ENCODE measurements around the gene LGI4.

- TF ChIP-seq, protein P1, sequence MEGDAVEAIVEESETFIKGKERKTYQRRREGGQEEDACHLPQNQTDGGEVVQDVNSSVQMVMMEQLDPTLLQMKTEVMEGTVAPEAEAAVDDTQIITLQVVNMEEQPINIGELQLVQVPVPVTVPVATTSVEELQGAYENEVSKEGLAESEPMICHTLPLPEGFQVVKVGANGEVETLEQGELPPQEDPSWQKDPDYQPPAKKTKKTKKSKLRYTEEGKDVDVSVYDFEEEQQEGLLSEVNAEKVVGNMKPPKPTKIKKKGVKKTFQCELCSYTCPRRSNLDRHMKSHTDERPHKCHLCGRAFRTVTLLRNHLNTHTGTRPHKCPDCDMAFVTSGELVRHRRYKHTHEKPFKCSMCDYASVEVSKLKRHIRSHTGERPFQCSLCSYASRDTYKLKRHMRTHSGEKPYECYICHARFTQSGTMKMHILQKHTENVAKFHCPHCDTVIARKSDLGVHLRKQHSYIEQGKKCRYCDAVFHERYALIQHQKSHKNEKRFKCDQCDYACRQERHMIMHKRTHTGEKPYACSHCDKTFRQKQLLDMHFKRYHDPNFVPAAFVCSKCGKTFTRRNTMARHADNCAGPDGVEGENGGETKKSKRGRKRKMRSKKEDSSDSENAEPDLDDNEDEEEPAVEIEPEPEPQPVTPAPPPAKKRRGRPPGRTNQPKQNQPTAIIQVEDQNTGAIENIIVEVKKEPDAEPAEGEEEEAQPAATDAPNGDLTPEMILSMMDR (conservative IDR thresholded peaks at IDR 0.05; ENCODE audit: low read depth in 2 of 2): no peak
- TF ChIP-seq EZH2phosphoT487 (IDR thresholded peaks at IDR 0.05; ENCODE audit: unreplicated experiment): no peak
Measured at GRCh38 chr19:35168196-35168595, 33.3 kb upstream of the LGI4 start.

Measured in GM23338 (cell line).